K562 (cell line): Measurements from ENCODE around the gene NCOA3.

ENCODE experiments used
- MLLT1 ChIP-seq, 2 experiments: fragments of 450-650 bp; IDR thresholded peaks; 2 replicates each; pipeline ENCODE4 v1.6.1; 2016
- POLR2A ChIP-seq: fragments of 450-650 bp; conservative IDR thresholded peaks from 2 replicates; pipeline ENCODE4 v1.6.1; 2016
- SP1 ChIP-seq: sonication (generic); formaldehyde crosslinking; IDR thresholded peaks from 2 replicates; pipeline ENCODE4 v1.8.1; 2022; ENCODE audit warnings: mild to moderate bottlenecking, missing genetic modification reagents

DNA sequence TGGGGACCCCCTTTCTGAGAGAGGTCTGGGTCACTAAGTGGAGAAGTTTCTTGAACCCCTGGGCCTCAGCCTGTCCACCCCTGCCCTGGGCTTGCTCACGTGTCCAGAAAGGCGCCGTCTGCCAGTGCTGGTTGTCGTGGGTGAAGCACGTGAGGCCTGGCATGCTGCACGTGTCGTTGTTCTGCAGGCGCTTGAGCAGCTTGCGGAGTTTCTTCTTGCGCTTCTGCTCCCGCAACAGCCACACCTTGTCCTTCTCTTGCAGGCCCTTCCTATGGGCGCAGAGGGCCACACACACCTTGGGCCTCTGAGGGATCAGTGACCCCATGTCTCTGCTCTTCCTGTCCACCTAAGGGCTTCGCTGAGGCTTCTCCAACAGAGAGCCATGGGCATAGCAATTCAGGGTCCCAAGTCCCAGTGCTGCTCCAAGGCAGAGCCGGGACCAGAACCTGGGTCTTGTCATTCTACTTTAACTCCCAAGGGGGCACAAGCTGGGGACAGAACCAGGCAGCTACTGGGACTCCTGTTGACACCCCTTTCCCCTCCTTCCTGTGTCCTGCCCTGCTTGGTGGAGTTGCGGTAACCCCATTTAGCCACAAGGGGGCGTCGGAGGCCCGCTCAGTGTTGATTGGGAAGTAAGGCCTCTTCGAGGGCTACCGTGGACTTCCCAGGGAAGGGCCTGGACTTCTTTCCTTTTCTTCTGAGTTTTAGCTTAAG lies 161.8 kb downstream of the NCOA3 start:
- no peak for TF ChIP-seq MLLT1 (IDR thresholded peaks at IDR 0.05)
- TF ChIP-seq SP1 (CRISPR knock-in tag): no peak
- no peak for TF ChIP-seq POLR2A
